Prostate gland (tissue), 2 donors: ENCODE data around the gene RAPGEF3. TPM values are rescaled to one million over a fixed set of nuclear protein-coding genes. Genes with fewer than 3 reads are reported as not detected.

ENCODE experiments used
- DNase-seq: peaks from one replicate; pipeline ENCODE4 v3.0.0-alpha.2; 2019; ENCODE audit warnings: low spot score
- H3K27ac ChIP-seq, 2 donors: fragments of 200-600 bp; sonication (generic); 2 replicates each; pipeline ENCODE4 v1.5.1; 2017 to 2019
- H3K27me3 ChIP-seq: fragments of 200-600 bp; sonication (generic); replicated peaks from 2 replicates; pipeline ENCODE4 v1.5.1; 2019; ENCODE audit not compliant: insufficient read depth
- H3K36me3 ChIP-seq, 2 donors: fragments of 200-600 bp; sonication (generic); 1 replicate in 1 of 2; 2 replicates in 1 of 2; pipeline versions ENCODE4 v1.5.1 to v1.8.1; 2017 to 2019
- H3K4me1 ChIP-seq: fragments of 200-600 bp; sonication (generic); replicated peaks from 2 replicates; pipeline ENCODE4 v1.5.1; 2019
- H3K4me3 ChIP-seq, 2 donors: fragments of 200-600 bp; sonication (generic); 2 replicates each; pipeline ENCODE4 v1.5.1; 2017 to 2019
- H3K9me3 ChIP-seq: fragments of 200-600 bp; sonication (generic); 2 replicates; pipeline ENCODE4 v1.5.1; 2017
- CTCF ChIP-seq, 4 experiments: fragments of 200-600 bp in 2 of 4; fragments of 450-650 bp in 2 of 4; sonication (generic) in 2 of 4; IDR thresholded peaks; 1 replicate in 3 of 4; 2 replicates in 1 of 4; pipeline ENCODE4 v1.5.1; 2016 to 2019; ENCODE audit warnings: antibody characterized with exemption in 4 of 4, mild to moderate bottlenecking in 2 of 4, moderate library complexity in 2 of 4
- POLR2A ChIP-seq: fragments of 450-650 bp; IDR thresholded peaks from one replicate; pipeline ENCODE4 v1.6.1; 2016; ENCODE audit warnings: antibody characterized with exemption, mild to moderate bottlenecking
- POLR2AphosphoS5 ChIP-seq: sonication (generic); formaldehyde crosslinking; IDR thresholded peaks from one replicate; pipeline ENCODE4 v1.6.1; 2017; ENCODE audit warnings: antibody characterized with exemption
- WGBS: methylation state at CpG from one replicate; pipeline ENCODE4 v1.1.5; 2018; 5-methylcytosine and 5-hydroxymethylcytosine counted together
- intact Hi-C: fragments of 100-400 bp; cut with DNase I; formaldehyde crosslinking; loops from one replicate; pipeline ENCODE4 v1.14.2; 2022
- total RNA-seq, 2 donors: library from RNA; depleted of rRNA; stranded (reverse); fragments of >200 nt; gene quantifications; one replicate each; pipeline ENCODE4 v1.1.0, GENCODE V29; 2016

RAPGEF3 gene
- total RNA-seq, 2 donors from 2014 or later, result 19.1 to 28.5 TPM

- WGBS, result 37% methylated on average over 7 of the region's 7 CpGs
- H3K27me3 ChIP-seq, result no peaks in the 10 kb centered on the region
- intact Hi-C loops, result no loop called here
- peak overlapping the region; percentile 20 to 30 for H3K27ac ChIP-seq
- H3K36me3 ChIP-seq, result peaks cover 0 to 15% of the 10 kb centered on the region in 2 donors
- no peak overlapping the region for H3K4me3 ChIP-seq
- no peaks in the 10 kb centered on the region for H3K9me3 ChIP-seq
- peaks cover 18% of the 10 kb centered on the region for H3K4me1 ChIP-seq
- TF ChIP-seq CTCF (IDR thresholded peaks at IDR 0.05), result peak in 2 of 4 experiments; percentile 30 to 39
- TF ChIP-seq POLR2AphosphoS5, result no peak
- peak; percentile 27 for DNase-seq
Observed at GRCh38 chr12:47801170-47801903, 42.7 kb upstream of the RAPGEF3 start.

GRCh38 chr12:47800582-47800981 is 41.9 kb upstream of the RAPGEF3 start:
- peaks cover 4 to 16% of the 10 kb centered on the region in 2 donors for H3K36me3 ChIP-seq
- H3K27me3 ChIP-seq, result no peaks in the 10 kb centered on the region
- no peak overlapping the region for H3K4me3 ChIP-seq
- peaks cover 18% of the 10 kb centered on the region for H3K4me1 ChIP-seq
- TF ChIP-seq CTCF (IDR thresholded peaks at IDR 0.05), result no peak
- TF ChIP-seq POLR2AphosphoS5, result no peak
- TF ChIP-seq POLR2A, result no peak
- H3K9me3 ChIP-seq, result no peaks in the 10 kb centered on the region
- no peak overlapping the region for H3K27ac ChIP-seq
- DNase-seq, result no peak
- intact Hi-C loops, result no loop called here
- WGBS, result 92% methylated on average over 7 of the region's 7 CpGs

GRCh38 chr12:47799357-47799955 is 40.8 kb upstream of the RAPGEF3 start:
- H3K4me3 ChIP-seq, result no peak overlapping the region
- no peak overlapping the region for H3K27ac ChIP-seq
- no peaks in the 10 kb centered on the region for H3K9me3 ChIP-seq
- 74% methylated on average over 4 of the region's 7 CpGs for WGBS
- TF ChIP-seq CTCF (IDR thresholded peaks at IDR 0.05) (no peak), POLR2AphosphoS5 (no peak), POLR2A (no peak)
- peaks cover 12% of the 10 kb centered on the region for H3K4me1 ChIP-seq
- peaks cover 4 to 27% of the 10 kb centered on the region in 2 donors for H3K36me3 ChIP-seq
- DNase-seq, result no peak
- H3K27me3 ChIP-seq, result no peaks in the 10 kb centered on the region
- intact Hi-C loops, result loop anchor here (5.0 kb wide), 1 partner anchor 38 kb away; no protein-coding TSS in a partner anchor

- H3K9me3 ChIP-seq, result no peaks in the 10 kb centered on the region
- no peak for DNase-seq
- WGBS, result 88% methylated on average over 16 of the region's 17 CpGs
- intact Hi-C loops, result loop anchor here (5.0 kb wide), 1 partner anchor 39 kb away; no protein-coding TSS in a partner anchor
- H3K4me3 ChIP-seq, result no peak overlapping the region
- H3K27ac ChIP-seq, result no peak overlapping the region
- TF ChIP-seq POLR2A, result no peak
- TF ChIP-seq POLR2AphosphoS5, result no peak
- TF ChIP-seq CTCF (IDR thresholded peaks at IDR 0.05), result no peak
- H3K27me3 ChIP-seq, result no peaks in the 10 kb centered on the region
- H3K36me3 ChIP-seq, result peaks cover 4 to 27% of the 10 kb centered on the region in 2 donors
- H3K4me1 ChIP-seq, result peaks cover 12% of the 10 kb centered on the region
Observed at GRCh38 chr12:47798382-47798948, 39.8 kb upstream of the RAPGEF3 start.
